ENCODE measurements around the gene ZWILCH.

Gene ZWILCH

DNA sequence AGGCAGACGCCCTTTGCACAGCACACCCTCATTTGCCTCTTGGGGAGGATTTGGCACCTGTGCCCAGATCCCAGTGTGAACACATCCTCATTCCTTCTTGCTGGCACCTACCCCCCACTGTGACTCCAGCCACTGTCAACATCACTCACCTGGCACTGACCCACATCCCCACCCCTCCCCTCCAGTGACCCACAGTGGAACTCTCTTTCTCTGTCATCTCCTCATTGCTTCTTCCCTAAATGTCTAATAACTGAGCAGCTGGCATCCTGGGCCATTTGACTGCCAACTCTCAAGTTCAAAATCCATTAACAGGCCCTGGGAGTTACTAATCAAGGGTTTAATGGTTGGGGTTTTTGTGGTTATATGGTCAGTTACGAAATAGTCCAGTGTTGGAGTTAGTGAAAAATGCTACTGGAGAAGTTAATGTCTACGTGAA, 22.0 kb upstream of the ZWILCH start:
- Histone ChIP-seq H3K36me3 (peaks cover 0 to 44% (median 43%) of the 10 kb centered on the region in 3 donors), H3K27ac (no peak overlapping the region), H3K4me1 (peaks cover 0 to 4% (median 0%) of the 10 kb centered on the region in 4 donors), H3K9me3 (no peaks in the 10 kb centered on the region), H3K4me3 (no peak overlapping the region), H3K27me3 (no peaks in the 10 kb centered on the region)
- DNase-seq, result no peak
- intact Hi-C loops (cut with DNase I; ENCODE audit: low total_unique reads), result no loop called here
- TF ChIP-seq, protein P1, sequence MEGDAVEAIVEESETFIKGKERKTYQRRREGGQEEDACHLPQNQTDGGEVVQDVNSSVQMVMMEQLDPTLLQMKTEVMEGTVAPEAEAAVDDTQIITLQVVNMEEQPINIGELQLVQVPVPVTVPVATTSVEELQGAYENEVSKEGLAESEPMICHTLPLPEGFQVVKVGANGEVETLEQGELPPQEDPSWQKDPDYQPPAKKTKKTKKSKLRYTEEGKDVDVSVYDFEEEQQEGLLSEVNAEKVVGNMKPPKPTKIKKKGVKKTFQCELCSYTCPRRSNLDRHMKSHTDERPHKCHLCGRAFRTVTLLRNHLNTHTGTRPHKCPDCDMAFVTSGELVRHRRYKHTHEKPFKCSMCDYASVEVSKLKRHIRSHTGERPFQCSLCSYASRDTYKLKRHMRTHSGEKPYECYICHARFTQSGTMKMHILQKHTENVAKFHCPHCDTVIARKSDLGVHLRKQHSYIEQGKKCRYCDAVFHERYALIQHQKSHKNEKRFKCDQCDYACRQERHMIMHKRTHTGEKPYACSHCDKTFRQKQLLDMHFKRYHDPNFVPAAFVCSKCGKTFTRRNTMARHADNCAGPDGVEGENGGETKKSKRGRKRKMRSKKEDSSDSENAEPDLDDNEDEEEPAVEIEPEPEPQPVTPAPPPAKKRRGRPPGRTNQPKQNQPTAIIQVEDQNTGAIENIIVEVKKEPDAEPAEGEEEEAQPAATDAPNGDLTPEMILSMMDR (IDR thresholded peaks at IDR 0.05), result no peak

- TF ChIP-seq, protein P1 (IDR thresholded peaks at IDR 0.05), result no peak
- Histone ChIP-seq H3K36me3 (peaks cover 0 to 56% (median 49%) of the 10 kb centered on the region in 3 donors), H3K9me3 (no peaks in the 10 kb centered on the region), H3K4me1 (peaks cover 0 to 18% (median 0%) of the 10 kb centered on the region in 4 donors), H3K27me3 (no peaks in the 10 kb centered on the region), H3K27ac (no peak overlapping the region), H3K4me3 (no peak overlapping the region)
- intact Hi-C loops (cut with DNase I; ENCODE audit: low total_unique reads), result no loop called here
- DNase-seq, result no peak
Measured at GRCh38 chr15:66484539-66485112, 20.5 kb upstream of the ZWILCH start.

DNA sequence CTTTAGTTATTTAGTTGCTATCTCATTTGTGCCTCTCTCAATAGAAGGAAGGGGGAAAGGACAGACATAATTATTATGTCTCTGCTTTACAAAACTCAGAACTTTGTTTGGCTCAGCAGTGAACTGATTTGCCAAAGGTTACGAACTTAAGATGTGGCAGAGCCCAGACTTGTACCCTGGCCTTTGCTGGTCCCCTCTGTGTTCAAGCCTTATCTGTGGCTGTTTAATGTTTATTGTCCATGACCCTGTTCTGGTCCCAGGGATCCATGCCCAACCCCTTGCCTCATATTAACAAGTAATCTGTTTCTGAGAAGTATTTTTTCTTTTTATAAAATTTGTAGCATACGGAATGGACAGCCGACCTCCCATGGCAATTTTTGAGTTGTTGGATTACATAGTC, 18.2 kb upstream of the ZWILCH start:
- no peak for DNase-seq
- Histone ChIP-seq H3K4me3 (no peak overlapping the region), H3K27ac (no peak overlapping the region), H3K4me1 (peaks cover 0 to 21% (median 0%) of the 10 kb centered on the region in 4 donors), H3K36me3 (peaks cover 14 to 68% (median 66%) of the 10 kb centered on the region in 3 donors), H3K27me3 (no peaks in the 10 kb centered on the region), H3K9me3 (no peaks in the 10 kb centered on the region)
- intact Hi-C loops (cut with DNase I; ENCODE audit: low total_unique reads), result no loop called here
- TF ChIP-seq, protein P1 (IDR thresholded peaks at IDR 0.05), result no peak

DNA sequence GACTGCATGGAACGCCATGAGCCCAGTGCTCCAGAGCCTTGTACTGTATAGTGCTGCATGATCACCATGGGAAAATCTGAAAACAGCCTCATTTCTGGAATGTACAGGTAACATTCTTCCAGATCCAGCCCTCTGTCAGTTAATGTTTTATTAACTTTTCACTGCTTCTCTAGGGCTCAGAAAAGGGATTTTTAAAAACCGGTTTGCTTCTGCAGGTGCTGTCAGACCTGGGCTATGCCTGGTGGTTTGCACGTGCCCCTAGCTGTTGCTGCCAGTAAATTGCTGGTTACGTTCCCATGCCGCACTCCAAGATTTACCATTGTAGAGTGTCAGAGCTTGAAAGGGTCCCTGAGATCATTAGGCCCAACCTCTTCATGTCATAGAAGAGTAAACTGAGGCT, 16.6 kb upstream of the ZWILCH start:
- no peak overlapping the region for H3K4me3 ChIP-seq
- intact Hi-C loops (cut with DNase I; ENCODE audit: low total_unique reads), result no loop called here
- H3K27ac ChIP-seq, result no peak overlapping the region
- peaks cover 15 to 67% (median 63%) of the 10 kb centered on the region in 3 donors for H3K36me3 ChIP-seq
- no peaks in the 10 kb centered on the region for H3K27me3 ChIP-seq
- no peak for DNase-seq
- H3K9me3 ChIP-seq, result no peaks in the 10 kb centered on the region
- TF ChIP-seq, protein P1 (IDR thresholded peaks at IDR 0.05), result no peak
- H3K4me1 ChIP-seq, result peaks cover 0 to 21% (median 0%) of the 10 kb centered on the region in 4 donors

DNA sequence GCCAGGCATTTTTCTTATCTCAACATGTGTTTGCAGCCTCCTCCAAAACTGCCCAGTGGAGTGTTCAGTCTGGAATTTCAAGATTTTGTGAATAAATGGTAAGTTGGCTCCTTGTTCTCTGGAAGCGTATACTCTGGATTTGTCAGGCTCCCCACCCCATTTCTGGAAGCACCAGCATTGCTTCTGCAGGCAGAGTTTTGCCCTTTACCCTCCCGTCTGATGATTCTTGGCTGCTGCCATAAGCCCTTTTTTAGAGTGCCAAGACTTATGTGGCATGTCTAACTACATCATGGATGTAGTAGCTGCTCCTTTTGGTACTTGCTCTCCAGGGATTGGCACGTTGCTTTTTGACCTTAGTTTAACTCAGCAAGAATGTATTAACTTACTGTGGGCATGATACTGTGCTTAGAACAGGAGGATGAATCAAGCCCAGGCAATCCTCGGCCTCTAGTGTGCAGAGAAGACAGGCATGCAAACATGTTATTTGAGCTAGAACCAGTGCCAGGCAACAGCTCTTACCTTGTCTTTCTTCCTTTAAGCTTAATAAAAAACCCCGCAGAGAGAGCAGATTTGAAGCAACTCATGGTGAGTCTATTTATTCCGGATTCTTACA, 15.8 kb upstream of the ZWILCH start:
- Histone ChIP-seq H3K27me3 (no peaks in the 10 kb centered on the region), H3K27ac (no peak overlapping the region), H3K4me3 (no peak overlapping the region), H3K9me3 (no peaks in the 10 kb centered on the region), H3K36me3 (peaks cover 15 to 74% (median 69%) of the 10 kb centered on the region in 3 donors), H3K4me1 (peaks cover 0 to 21% (median 0%) of the 10 kb centered on the region in 4 donors)
- TF ChIP-seq, protein P1 (IDR thresholded peaks at IDR 0.05), result no peak
- DNase-seq, result no peak
- intact Hi-C loops (cut with DNase I; ENCODE audit: low total_unique reads), result no loop called here

Data from tibial artery (tissue), 4 donors.